Muscle of arm (tissue), 12 donors: ENCODE measurements around the gene R3HDM2. TPM values are rescaled to one million over a fixed set of nuclear protein-coding genes. Genes with fewer than 3 reads are reported as not detected.
A peak's percentile ranks its signal among the peaks of the same experiment; 100 is the strongest.

Experiments used
- DNase-seq: peaks from one replicate; pipeline ENCODE4 v3.0.0-alpha.2; 2013
- polyA plus RNA-seq, 12 donors: library from polyadenylated mRNA; unstranded; fragments of 120-200 nt; gene quantifications; one replicate each; pipeline ENCODE4 v1.2.1, GENCODE V29; 2013; ENCODE audit not compliant: insufficient read length in 12 of 12

R3HDM2 gene
- polyA plus RNA-seq, 12 donors, result 36.4 to 92.7 (median 55.7) TPM; not detected in 1

DNA sequence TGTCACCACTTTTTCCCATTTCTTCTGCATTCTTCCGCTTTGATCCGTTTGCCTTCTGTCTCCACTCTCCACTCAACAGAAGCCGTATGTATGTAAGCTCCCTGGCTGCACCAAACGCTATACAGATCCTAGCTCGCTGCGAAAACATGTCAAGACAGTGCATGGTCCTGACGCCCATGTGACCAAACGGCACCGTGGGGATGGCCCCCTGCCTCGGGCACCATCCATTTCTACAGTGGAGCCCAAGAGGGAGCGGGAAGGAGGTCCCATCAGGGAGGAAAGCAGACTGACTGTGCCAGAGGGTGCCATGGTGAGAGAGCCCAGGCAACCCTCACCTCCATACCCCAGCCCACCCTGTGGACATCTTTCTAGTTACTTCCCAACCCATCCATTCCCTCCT lies 37.1 kb upstream of the R3HDM2 start:
- DNase-seq, result no peak

DNA sequence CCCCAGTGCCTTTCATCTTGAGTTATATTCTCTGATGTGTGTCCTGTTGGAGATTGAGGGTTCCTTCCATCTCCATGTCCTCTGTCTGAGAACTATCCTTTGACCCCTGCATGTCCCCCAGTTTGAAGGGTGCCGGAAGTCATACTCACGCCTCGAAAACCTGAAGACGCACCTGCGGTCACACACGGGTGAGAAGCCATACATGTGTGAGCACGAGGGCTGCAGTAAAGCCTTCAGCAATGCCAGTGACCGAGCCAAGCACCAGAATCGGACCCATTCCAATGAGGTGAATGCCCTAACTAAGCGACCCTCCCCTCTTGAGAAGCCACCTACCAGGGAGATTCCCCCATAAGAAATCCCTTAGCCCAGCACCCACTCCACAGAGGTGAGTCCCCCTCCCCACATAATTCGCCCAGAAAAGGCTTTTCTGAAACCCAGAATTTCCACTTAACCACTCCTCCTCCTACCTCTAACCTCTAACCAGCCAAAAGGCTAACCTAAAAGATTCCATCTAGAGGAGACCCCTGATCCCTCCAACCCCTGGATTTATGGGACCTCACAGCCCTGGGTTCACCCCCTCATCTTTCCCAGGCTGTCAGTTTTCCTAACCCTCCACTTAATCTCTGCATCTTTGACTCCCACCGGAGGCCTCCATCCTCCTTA lies 36.5 kb upstream of the R3HDM2 start:
- DNase-seq, result no peak

DNA sequence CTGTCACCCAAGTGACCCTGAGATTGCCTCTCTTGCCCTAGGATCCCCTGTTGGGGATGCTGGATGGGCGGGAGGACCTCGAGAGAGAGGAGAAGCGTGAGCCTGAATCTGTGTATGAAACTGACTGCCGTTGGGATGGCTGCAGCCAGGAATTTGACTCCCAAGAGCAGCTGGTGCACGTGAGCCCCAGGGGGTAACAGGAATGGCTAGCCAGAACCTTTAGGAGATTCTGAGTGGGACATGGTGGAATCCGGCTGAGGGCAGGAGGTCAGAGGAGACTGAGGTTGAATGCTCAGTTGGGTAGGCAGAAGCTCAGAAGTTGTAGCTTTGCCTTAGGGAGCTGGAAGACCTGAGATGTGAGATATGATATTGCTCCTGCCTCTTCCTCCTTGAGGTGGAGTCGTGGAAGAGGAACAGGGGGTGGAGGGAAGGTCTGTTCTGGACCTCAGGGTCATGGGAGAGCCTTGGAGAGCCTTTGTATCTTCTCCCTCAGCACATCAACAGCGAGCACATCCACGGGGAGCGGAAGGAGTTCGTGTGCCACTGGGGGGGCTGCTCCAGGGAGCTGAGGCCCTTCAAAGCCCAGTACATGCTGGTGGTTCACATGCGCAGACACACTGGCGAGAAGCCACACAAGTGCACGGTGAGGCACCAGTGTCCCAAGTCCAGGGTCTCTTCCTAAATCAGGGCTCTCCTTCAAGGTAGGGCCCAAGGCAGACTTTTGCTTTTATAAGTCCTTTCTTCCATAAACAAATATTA lies 35.1 kb upstream of the R3HDM2 start:
- no peak for DNase-seq

DNA sequence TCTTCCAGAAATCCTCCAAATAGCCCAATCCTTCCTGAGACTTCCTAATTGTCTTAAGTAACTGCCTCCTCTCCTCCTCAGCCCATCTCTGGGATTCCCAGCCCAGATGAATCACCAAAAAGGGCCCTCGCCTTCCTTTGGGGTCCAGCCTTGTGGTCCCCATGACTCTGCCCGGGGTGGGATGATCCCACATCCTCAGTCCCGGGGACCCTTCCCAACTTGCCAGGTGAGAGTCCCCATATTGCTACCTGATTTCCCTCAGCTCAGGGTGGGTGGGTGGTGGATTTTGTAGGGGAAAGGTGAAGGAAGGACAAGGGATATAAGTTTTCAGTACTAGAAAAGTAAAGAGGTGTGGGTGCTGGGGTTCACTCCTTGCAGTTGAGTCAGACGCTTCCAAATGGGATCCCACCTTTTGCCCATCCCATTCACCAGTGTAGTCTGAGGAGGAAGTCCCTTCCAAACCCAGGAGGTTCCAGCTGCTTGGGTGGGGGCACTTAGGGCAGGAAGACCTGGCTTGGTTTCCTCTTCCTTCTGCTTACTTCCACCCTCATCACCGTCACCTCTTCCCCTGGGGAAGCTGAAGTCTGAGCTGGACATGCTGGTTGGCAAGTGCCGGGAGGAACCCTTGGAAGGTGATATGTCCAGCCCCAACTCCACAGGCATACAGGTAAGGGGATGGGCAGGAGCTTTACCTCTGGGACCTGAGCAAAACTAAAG lies 34.3 kb upstream of the R3HDM2 start:
- no peak for DNase-seq

DNA sequence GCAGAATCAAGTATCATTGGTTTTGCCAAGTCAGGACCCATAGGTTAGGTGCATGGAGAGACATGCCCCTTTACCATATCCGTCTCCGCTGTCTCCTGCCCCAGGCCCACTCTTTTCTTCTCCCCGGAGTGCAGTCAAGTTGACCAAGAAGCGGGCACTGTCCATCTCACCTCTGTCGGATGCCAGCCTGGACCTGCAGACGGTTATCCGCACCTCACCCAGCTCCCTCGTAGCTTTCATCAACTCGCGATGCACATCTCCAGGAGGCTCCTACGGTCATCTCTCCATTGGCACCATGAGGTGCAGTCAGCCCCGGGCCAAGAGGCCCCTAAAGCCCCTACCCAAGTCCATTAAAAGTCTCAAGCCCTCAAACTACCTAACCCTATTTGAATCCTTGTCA lies 33.7 kb upstream of the R3HDM2 start:
- no peak for DNase-seq

DNA sequence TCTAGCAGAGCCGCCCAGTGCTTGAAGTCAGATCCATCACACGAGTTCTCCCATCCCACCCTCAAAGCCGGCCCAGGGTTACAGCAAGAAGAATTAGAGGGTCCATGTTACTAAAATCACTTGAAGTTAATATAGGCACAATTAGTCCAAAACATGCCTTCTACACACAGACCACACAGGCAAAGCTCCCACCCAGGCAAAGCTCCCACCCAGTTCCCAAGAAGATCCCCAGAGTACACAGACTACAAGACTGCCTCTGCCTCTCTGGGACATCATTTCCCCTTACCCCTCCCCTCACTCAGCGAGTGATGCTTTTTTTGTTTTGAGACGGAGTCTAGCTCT lies 32.0 kb upstream of the R3HDM2 start:
- DNase-seq, result no peak

DNA sequence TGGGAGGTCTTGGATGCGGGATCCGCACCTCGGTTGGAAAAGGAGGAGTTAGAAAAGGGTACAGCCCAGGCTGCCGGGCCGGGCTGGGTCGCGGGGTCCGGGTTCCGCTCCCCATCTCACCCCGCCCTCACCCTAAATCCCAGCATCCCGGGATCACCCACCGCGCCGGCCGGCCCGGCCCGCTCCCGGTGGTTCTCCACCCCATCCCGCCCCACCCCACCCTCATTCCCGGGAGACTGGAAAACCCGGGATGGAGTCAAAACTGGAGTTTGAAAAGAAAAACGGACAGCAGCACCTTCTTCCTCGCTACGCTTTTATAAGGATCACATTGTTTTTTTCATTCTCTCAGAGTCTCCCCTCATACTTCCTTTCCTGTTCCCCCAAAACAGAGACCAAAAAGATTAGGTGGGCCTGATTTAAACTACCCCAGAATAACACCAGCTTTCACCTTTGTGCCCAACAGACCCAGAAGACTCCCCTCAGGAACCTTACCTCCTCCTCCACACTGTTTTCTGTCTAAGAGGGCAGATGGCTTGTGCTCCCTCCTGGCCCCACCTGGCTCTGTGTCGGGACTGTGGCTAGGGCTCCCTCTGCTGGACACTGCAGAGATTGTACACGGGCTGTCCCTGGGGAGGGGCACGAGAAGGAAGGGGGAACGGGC lies 31.5 kb upstream of the R3HDM2 start:
- DNase-seq, result peak; percentile 88

- peak; percentile 58 for DNase-seq
These were observed 31.0 kb upstream of the R3HDM2 start for GRCh38 chr12:57461917-57462250.

DNA sequence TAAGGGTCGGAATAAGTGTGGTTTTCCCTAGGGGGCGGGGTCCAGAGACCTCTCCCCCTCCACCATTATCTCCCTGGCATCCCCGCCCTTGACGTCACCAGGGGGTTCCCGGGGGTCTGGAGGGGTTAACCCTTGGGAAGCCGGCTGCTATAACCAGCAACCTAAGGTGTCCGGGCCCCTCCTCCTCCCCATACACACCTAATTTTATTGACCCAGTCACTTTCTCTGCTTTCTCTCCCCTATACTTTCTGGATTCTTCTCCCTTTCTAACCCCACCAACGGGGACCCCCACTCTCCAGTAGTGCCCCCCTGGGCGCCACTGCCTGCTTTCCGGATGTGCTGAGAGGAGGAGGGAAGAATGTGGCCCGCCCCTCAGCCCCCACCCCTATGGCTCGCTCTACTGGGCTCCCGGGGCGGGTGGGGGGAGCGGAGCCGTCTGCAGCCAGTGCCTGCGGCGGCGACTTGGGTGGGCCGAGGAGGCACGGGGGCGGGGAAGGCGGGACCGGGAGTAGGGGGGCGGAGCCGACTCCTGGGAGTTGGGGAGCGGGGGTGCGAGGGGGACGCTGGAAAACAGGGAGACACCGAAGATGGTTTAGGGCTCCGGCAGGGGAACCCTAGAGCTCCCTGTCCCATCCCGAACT lies 30.6 kb upstream of the R3HDM2 start:
- DNase-seq, result peak; percentile 66

- DNase-seq, result no peak
These were observed 30.0 kb upstream of the R3HDM2 start for GRCh38 chr12:57460841-57461275.

DNA sequence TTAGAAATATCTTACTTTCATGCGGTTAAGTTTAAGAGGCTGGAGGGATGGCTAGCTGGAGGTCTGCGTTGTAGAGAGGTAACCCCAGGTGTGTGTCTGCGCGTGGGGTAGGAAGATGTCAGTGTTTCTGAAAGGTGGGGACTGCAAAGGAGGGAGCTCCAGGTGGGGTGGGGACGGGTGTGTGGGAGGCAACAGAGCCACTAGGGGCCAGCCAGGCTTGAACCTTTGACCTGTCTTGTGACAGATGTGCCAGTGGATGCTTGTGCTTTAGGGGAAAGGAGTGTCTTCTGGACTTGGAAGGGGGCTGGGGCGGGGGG lies 29.6 kb upstream of the R3HDM2 start:
- DNase-seq, result no peak

GRCh38 chr12:57459750-57460467 lies 29.1 kb upstream of the R3HDM2 start, which contains the start of gene GLI1:
TSS of gene GLI1 (plus strand) at chr12:57459785. CDS start at chr12:57463692, 3,907 bp downstream.
- no peak for DNase-seq

GRCh38 chr12:57459055-57459749 lies 28.4 kb upstream of the R3HDM2 start:
- peak; percentile 98 for DNase-seq

- DNase-seq, result no peak
These were observed 27.8 kb upstream of the R3HDM2 start for GRCh38 chr12:57458665-57459054.

- no peak for DNase-seq
These were observed 26.1 kb upstream of the R3HDM2 start for GRCh38 chr12:57456737-57457490.

DNA sequence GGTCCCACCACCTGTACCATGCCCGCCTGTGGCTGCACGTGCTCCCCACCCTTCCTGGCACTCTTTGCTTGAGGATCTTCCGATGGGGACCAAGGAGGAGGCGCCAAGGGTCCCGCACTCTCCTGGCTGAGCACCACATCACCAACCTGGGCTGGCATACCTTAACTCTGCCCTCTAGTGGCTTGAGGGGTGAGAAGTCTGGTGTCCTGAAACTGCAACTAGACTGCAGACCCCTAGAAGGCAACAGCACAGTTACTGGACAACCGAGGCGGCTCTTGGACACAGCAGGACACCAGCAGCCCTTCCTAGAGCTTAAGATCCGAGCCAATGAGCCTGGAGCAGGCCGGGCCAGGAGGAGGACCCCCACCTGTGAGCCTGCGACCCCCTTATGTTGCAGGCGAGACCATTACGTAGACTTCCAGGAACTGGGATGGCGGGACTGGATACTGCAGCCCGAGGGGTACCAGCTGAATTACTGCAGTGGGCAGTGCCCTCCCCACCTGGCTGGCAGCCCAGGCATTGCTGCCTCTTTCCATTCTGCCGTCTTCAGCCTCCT lies 25.4 kb upstream of the R3HDM2 start:
- no peak for DNase-seq

GRCh38 chr12:57455374-57456144 lies 24.7 kb upstream of the R3HDM2 start:
- no peak for DNase-seq

- no peak for DNase-seq
These were observed 23.9 kb upstream of the R3HDM2 start, which contains the start of gene INHBE for GRCh38 chr12:57454566-57455373. TSS of gene INHBE (plus strand) at chr12:57455307. CDS start at chr12:57455537, 230 bp downstream.
